OCI-LY1 (cell line): Measurements from ENCODE around the gene LIME1.

Experiments used
- H2AFZ ChIP-seq: fragments of 200-600 bp; sonication (generic), shearing (Covaris generic); 2 replicates; pipeline ENCODE4 v1.6.0; 2014; ENCODE audit warnings: antibody characterized with exemption, mild to moderate bottlenecking, low read length
- H3F3A ChIP-seq: fragments of 200-600 bp; sonication (generic), shearing (Covaris generic); 2 replicates; pipeline ENCODE4 v1.6.0; 2014; ENCODE audit warnings: mild to moderate bottlenecking, antibody characterized with exemption, low read length, moderate library complexity; ENCODE audit not compliant: insufficient read depth
- H3K27ac ChIP-seq: fragments of 200-600 bp; sonication (generic); 2 replicates; pipeline ENCODE4 v1.5.1; 2014; ENCODE audit warnings: low read length, mixed run types, mild to moderate bottlenecking, low read depth; ENCODE audit not compliant: poor library complexity, severe bottlenecking
- H3K27me3 ChIP-seq: fragments of 200-600 bp; sonication (generic); 2 replicates; pipeline ENCODE4 v1.6.0; 2014; ENCODE audit warnings: antibody characterized with exemption, mild to moderate bottlenecking, low read length, moderate library complexity; ENCODE audit not compliant: insufficient read depth
- H3K36me3 ChIP-seq: fragments of 200-600 bp; sonication (generic); 2 replicates; pipeline ENCODE4 v1.6.1; 2014; ENCODE audit warnings: mild to moderate bottlenecking, antibody characterized with exemption, low read length, moderate library complexity, mixed read lengths; ENCODE audit not compliant: insufficient read depth
- H3K4me1 ChIP-seq: fragments of 200-600 bp; sonication (generic); 2 replicates; pipeline ENCODE4 v1.5.1; 2014; ENCODE audit warnings: mild to moderate bottlenecking, low read length, moderate library complexity; ENCODE audit not compliant: insufficient read depth, severe bottlenecking
- H3K4me2 ChIP-seq: fragments of 200-600 bp; sonication (generic), shearing (Covaris generic); 2 replicates; pipeline ENCODE4 v1.6.1; 2014; ENCODE audit warnings: low read length
- H3K4me3 ChIP-seq: fragments of 200-600 bp; sonication (generic); 2 replicates; pipeline ENCODE4 v1.5.1; 2014; ENCODE audit warnings: low read length, low read depth, mild to moderate bottlenecking, mixed read lengths; ENCODE audit not compliant: poor library complexity, severe bottlenecking
- H3K79me2 ChIP-seq: fragments of 200-600 bp; shearing (Covaris generic); 2 replicates; pipeline ENCODE4 v1.6.1; 2016; ENCODE audit warnings: mixed run types, low read length, mixed read lengths; ENCODE audit not compliant: insufficient read depth
- H3K9ac ChIP-seq: fragments of 200-600 bp; sonication (generic), shearing (Covaris generic); 2 replicates; pipeline ENCODE4 v1.6.1; 2014; ENCODE audit warnings: mild to moderate bottlenecking, low read length, mixed read lengths
- H3K9me2 ChIP-seq: fragments of 200-600 bp; sonication (generic), shearing (Covaris generic); 2 replicates; pipeline ENCODE4 v1.6.1; 2014; ENCODE audit warnings: low read depth, mild to moderate bottlenecking, low read length, mixed read lengths
- H3K9me3 ChIP-seq: fragments of 200-600 bp; shearing (Covaris generic); 2 replicates; pipeline ENCODE4 v1.6.1; 2014; ENCODE audit warnings: low read length, mixed read lengths
- H4K20me1 ChIP-seq: fragments of 200-600 bp; sonication (generic), shearing (Covaris generic); 2 replicates; pipeline ENCODE4 v1.6.0; 2016; ENCODE audit warnings: mild to moderate bottlenecking, low read length; ENCODE audit not compliant: insufficient read depth
- CTCF ChIP-seq: fragments of 200-600 bp; sonication (generic), shearing (Covaris generic); IDR thresholded peaks from 2 replicates; pipeline ENCODE4 v1.5.1; 2017; ENCODE audit warnings: mild to moderate bottlenecking, antibody characterized with exemption, low read length, moderate library complexity, mixed read lengths
- EZH2 ChIP-seq: fragments of 200-600 bp; sonication (generic), shearing (Covaris generic); IDR thresholded peaks from 2 replicates; pipeline ENCODE4 v1.8.0; 2017; ENCODE audit warnings: borderline replicate concordance, mixed run types, mild to moderate bottlenecking, antibody characterized with exemption, low read length, moderate library complexity, mixed read lengths

Gene LIME1

DNA sequence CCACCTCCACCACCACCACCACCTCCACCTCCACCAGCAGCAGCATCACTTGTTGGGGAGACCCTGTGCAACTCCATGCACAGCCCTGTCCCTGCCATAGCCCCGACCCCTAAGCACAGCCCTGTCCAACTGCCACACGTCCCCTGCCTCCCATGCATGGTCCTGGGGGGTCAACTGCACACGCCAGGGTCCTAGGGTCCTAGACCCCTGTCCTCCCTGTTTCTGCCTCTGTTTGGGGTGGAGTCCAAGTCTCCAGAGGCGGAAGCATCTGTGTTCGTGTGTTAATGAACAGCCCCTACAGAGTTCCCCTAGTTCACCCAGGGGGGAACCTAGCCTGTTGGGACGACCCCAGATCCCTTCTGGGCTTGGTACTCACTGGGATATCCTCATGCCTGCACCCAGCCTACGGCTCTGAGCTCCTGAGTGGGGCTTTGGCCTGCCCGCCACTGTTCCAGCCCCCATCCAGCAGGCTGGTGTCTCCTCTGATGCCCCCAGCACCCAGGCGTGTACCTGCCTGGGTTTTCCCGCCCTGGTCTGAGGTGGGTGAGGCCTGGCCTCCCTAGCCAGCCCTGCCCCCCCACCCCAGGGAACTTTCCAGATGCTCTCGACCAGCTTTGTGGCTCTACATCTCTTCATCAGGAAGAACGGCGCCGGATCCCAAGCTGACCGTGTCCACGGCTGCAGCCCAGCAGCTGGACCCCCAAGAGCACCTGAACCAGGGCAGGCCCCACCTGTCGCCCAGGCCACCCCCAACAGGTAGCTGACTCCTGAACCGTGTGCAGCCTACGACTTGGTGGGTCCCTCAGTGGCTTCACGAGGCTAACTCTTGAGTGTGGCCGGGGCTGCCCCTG, 42.5 kb upstream of the LIME1 start:
- H3K9ac ChIP-seq = no peak overlapping the region
- no peaks in the 10 kb centered on the region for H3K79me2 ChIP-seq
- H4K20me1 ChIP-seq = no peaks in the 10 kb centered on the region
- no peaks in the 10 kb centered on the region; the same call in 1 of the 2 replicates for H3K27me3 ChIP-seq
- TF ChIP-seq CTCF (no peak), EZH2 (no peak)
- no peaks in the 10 kb centered on the region for H3F3A ChIP-seq
- no peak overlapping the region for H3K27ac ChIP-seq
- no peak overlapping the region for H3K4me3 ChIP-seq
- no peaks in the 10 kb centered on the region for H3K9me2 ChIP-seq
- H3K9me3 ChIP-seq = no peaks in the 10 kb centered on the region
- H2AFZ ChIP-seq = no peak overlapping the region
- H3K36me3 ChIP-seq = no peaks in the 10 kb centered on the region; the same call in 1 of the 2 replicates
- H3K4me2 ChIP-seq = no peak overlapping the region
- H3K4me1 ChIP-seq = no peaks in the 10 kb centered on the region

- Histone ChIP-seq H3K9ac (no peak overlapping the region), H3K4me3 (no peak overlapping the region), H3K27ac (no peak overlapping the region), H3F3A (no peaks in the 10 kb centered on the region), H3K4me2 (no peak overlapping the region), H3K79me2 (no peaks in the 10 kb centered on the region), H4K20me1 (no peaks in the 10 kb centered on the region), H2AFZ (no peak overlapping the region), H3K9me2 (no peaks in the 10 kb centered on the region), H3K36me3 (no peaks in the 10 kb centered on the region; the same call in 1 of the 2 replicates), H3K27me3 (no peaks in the 10 kb centered on the region; the same call in 1 of the 2 replicates), H3K9me3 (no peaks in the 10 kb centered on the region), H3K4me1 (no peaks in the 10 kb centered on the region)
- TF ChIP-seq CTCF (no peak), EZH2 (no peak)
Measured at GRCh38 chr20:63694584-63695423, 41.7 kb upstream of the LIME1 start.

DNA sequence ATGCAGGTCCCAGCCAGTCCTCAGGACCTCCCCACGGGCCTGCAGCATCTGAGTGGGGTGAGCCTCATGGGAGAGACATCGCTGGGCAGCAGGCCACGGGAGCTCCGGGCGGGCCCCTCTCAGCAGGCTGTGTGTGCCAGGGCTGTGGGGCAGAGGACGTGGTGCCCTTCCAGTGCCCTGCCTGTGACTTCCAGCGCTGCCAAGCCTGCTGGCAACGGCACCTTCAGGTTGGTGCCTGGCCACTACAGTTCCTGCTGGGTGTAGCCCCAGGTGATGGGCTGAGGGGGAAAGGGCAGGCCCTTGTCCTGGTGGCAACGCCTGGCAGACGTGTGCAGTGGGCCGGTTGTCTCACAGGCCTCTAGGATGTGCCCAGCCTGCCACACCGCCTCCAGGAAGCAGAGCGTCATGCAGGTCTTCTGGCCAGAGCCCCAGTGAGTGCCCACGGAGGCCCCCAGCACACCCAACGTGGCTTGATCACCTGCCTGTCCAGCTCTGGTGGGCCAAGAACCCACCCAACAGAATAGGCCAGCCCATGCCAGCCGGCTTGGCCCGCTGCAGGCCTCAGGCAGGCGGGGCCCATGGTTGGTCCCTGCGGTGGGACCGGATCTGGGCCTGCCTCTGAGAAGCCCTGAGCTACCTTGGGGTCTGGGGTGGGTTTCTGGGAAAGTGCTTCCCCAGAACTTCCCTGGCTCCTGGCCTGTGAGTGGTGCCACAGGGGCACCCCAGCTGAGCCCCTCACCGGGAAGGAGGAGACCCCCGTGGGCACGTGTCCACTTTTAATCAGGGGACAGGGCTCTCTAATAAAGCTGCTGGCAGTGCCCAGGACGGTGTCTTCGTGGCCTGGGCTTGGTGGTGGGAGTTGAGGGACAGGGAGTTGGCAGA, 40.8 kb upstream of the LIME1 start:
- Histone ChIP-seq H3K4me3 (no peak overlapping the region), H3K36me3 (no peaks in the 10 kb centered on the region; the same call in 1 of the 2 replicates), H2AFZ (no peak overlapping the region), H3K27ac (no peak overlapping the region), H4K20me1 (no peaks in the 10 kb centered on the region), H3K27me3 (no peaks in the 10 kb centered on the region), H3K4me2 (no peak overlapping the region), H3K9me2 (no peaks in the 10 kb centered on the region), H3F3A (no peaks in the 10 kb centered on the region), H3K9me3 (no peaks in the 10 kb centered on the region), H3K4me1 (no peaks in the 10 kb centered on the region), H3K79me2 (no peaks in the 10 kb centered on the region), H3K9ac (no peak overlapping the region)
- TF ChIP-seq EZH2 (no peak), CTCF (no peak)
